ENCODE results near the gene CCDC137.

CCDC137 gene

DNA sequence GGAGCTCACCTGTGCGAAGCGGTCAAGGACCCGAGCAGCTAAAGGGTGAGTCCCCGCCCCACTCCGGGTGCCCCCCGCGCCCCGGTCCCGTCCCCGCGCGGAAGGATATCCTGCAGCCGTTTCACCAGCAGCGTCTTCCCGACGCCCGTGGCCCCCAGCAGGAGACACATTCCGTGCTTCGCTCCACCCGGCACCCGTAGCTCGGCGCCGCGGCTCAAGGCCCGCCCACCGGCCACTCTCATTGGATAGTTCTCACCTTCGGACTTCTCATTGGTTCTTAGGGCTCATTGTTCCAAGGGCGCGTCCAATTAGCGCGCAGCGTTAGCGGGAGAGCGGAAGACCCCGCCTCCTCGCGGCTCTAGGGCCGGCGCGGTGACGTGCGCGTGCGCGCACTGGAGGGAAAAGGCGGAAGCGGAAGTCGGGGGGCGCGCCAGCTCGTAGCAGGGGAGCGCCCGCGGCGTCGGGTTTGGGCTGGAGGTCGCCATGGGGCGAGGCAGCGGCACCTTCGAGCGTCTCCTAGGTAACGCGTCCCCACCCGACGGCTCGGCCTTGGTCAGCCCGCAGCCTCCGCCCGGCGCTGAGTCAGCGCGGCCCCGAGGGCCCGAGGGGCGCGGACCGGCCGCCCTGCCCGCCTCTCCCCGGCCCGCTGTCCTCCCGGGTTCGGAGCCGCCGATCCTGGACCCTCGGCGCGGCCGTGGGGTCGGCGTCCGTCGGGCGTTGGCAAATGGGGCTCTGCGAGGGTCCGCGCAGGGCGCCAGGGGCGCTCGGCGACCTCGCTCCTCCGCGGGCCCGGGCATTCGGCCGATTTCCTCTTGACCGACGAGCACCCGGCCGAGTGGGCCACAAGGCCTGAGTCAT, 17.3 kb downstream of the CCDC137 start, which contains the start of the genes ARL16 and HGS:
ARL16 (minus strand) TSS at position 214 of the 858 bp plus-strand sequence; CDS start at position 170, 44 bp downstream.
HGS (plus strand) TSS at position 428 of the 858 bp plus-strand sequence; CDS start at position 484, 56 bp downstream.
- peak; percentile 99 for DNase-seq

GRCh38 chr17:81684442-81684911, 17.9 kb downstream of the CCDC137 start:
- no peak for DNase-seq

DNA sequence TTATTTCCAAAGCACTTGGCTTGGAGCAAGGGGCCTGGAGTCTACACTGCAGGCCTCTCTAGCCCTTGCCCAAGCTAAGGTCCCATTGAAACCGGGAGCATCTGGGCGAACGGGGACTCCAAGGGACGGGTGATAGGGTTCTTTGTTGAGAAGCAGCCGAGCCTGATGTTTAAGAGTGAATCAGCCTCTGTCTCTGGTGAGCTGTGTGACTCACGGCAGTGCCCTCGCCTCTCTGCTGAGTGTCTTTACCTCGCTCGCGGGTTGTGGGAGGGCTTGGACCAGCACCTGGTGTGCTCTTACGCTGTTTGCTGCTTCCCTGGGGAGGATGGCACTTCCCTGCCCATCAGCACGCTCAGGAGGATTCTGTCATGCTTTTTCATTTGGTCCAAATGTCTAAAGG, 18.6 kb downstream of the CCDC137 start:
- DNase-seq: peak; percentile 40

GRCh38 chr17:81686614-81687013, 20.1 kb downstream of the CCDC137 start:
- DNase-seq: no peak

DNA sequence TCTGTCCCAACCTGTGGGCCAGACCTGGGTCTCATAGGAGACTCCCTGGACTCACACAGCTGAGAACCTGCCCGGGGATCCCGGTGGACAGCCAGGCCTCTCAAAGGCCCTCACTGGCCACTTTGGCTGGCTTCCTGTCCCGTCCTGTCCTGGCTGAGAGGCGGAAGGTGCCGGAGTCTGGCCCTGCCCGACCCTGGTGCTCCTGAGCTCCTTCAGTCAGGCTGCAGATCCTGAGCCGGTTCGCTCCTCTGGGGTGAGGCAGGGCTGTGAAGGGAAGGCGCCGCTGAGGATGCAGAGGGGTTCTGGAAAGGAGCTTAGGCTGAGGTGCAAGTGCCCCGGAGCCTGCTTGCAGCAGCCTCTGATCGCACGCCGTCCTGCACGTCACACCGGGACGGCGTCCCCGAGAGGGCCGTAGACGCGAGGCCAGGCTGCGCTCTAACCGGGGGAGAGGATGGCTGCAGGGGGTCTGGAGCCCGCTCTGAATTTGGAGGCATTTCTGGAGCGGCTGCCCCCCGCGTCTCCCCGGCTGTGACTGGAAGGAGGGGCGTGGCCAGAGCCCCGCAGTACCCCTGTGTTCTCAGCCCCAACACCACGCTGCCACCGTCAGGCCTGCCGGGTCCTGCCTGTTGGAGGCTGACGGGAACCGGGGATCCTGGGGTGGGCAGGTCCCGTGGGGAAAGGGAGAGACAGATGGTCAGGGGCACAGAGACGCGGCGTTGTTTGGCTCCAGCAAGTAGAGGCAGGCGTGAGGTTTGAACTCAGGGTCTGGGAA, 21.4 kb downstream of the CCDC137 start:
- DNase-seq: no peak

DNA sequence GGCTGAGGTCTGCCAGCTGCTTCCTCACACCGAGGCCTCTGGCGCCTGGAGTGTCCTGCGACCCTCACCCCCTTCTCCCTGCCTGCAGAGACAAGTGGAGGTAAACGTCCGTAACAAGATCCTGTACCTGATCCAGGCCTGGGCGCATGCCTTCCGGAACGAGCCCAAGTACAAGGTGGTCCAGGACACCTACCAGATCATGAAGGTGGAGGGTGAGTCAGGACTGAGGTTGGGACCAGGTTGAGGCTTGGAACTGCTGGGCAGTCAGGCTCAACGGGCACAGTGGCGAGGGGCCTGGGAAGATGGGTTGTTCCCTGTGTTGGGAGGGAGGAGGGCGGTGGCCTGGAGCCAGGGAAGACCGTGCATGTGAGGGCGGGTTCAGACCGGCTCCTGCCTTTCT, 22.1 kb downstream of the CCDC137 start:
- no peak for DNase-seq

DNA sequence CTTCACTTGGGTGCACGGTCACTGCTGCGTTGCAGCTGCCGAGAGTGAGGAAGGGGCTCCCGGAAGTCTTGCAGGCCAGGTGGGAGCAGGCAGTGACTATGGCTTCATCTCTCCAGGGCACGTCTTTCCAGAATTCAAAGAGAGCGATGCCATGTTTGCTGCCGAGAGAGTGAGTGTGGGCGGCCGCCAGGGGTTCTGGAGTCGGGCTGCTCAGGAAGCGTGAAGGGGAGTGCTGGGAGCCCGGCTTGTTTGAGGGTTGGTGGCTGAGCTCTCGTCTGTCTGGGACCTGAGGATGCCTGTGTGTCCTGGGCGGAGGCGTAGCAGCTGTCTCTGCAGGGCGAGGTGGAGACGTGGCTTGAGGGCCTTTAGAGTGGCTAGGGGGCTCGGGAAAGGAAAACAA, 23.5 kb downstream of the CCDC137 start:
- DNase-seq: no peak

GRCh38 chr17:81690549-81690948, 24.0 kb downstream of the CCDC137 start:
- no peak for DNase-seq

- no peak for DNase-seq
Measured at GRCh38 chr17:81691196-81691595, 24.7 kb downstream of the CCDC137 start.

GRCh38 chr17:81691608-81692007, 25.1 kb downstream of the CCDC137 start:
- DNase-seq: no peak

GRCh38 chr17:81693509-81694210, 27.1 kb downstream of the CCDC137 start:
- DNase-seq: no peak

- DNase-seq: no peak
Measured at GRCh38 chr17:81694810-81695209, 28.3 kb downstream of the CCDC137 start.

GRCh38 chr17:81695211-81695610, 28.7 kb downstream of the CCDC137 start:
- no peak for DNase-seq

DNA sequence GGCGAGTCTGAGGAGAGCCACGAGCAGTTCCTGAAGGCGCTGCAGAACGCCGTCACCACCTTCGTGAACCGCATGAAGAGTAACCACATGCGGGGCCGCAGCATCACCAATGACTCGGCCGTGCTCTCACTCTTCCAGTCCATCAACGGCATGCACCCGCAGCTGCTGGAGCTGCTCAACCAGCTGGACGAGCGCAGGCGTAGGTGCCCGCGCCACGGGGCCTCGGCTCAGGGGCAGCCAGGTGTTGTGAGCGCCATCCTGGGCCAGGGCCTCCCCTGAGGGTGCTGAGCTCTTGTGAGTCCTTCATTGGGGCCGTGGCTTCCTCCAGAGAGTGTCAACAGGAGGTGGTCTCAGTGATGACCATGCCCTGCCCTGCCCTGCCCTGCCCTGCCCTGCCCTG, 29.3 kb downstream of the CCDC137 start:
- no peak for DNase-seq

GRCh38 chr17:81696218-81696941, 29.8 kb downstream of the CCDC137 start:
- DNase-seq: no peak

DNA sequence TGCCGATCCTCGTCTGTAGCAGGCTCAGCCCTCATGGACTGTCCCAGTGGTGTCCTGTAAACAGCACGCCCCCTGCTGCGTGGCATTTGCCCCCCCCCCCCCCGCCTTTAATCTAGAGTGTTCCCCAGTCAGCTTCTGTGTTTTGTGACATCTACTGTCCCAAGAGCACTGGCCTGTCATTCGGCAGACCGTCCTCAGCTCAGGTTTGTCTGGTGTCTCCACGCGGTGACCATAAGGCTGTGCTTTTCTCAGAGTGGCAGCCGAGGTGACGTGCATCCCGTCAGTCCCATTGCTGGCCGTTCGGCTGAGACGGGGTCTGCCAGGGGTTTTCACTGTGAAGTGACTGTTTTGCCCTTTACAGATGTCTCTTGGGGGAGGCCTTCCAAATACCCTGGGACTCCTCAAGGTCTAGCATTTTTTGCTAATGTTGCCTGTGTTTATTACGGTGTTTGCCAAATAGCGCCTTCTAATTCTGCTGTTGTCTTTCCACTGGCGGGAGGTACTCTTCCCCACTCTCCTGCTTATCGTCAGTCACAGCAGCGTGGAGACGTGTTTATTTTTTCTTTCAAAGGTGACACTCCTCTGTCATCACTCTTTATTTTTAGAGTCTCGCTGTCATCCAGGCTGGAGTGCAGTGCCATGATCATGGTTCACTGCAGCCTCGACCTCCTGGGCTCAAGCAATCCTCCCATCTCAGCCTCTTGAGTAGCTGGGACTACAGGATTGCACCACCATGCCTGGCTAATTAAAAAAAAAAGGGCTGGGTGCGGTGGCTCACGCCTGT, 30.9 kb downstream of the CCDC137 start:
- no peak for DNase-seq

GRCh38 chr17:81700353-81701287, 34.1 kb downstream of the CCDC137 start:
- no peak for DNase-seq

- DNase-seq: no peak
Measured at GRCh38 chr17:81701288-81702071, 34.9 kb downstream of the CCDC137 start.
